Measurements from ENCODE around the gene NDUFS2. TPM values are rescaled to one million over a fixed set of nuclear protein-coding genes. Genes with fewer than 3 reads are reported as not detected.

NDUFS2 gene
- total RNA-seq, 2 donors from 2014 or later: 83.5 to 100.0 TPM

DNA sequence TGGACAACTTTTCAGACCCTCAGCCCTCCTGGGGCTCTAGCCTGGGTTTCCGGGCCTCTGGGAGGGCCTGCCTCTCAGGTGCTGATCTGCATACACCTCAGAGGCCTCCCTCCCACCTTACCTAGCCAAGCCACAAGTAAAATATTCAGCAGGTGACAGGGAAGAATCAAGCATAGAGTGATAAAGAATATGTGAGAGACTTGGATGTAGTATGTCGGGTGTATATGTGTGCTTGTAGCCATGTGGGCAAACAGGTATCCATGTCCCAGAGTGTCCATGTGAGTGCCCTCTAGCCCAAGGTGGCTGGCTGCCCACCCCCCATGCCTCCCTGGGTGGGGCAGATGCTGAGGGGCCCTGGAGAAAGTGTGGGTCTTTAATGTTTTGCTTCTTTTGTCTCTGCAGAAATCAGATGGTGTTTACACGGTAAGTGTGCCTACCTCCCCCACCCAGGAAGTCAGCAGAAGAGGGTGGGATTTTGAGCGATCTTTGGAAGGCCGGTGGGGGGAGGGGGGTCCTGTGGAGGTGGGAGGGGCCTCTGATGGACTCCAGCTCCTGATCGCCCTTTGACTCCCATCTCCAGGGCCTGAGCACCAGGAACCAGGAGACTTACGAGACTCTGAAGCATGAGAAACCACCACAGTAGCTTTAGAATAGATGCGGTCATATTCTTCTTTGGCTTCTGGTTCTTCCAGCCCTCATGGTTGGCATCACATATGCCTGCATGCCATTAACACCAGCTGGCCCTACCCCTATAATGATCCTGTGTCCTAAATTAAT is 16.3 kb downstream of the NDUFS2 start:
- no peak for DNase-seq
- H3K4me1 Mint-ChIP-seq: peaks cover 53% of the 10 kb centered on the region
- Histone ChIP-seq H3K9me3 (ENCODE audit: control insufficient read depth, low read length) (no peaks in the 10 kb centered on the region), H3K36me3 (ENCODE audit: control insufficient read depth, insufficient read depth, low read length) (peaks cover 15% of the 10 kb centered on the region), H3K4me3 (ENCODE audit: low read length) (no peak overlapping the region), H3K27ac (ENCODE audit: low read depth, low read length) (no peak overlapping the region), H3K27me3 (ENCODE audit: control insufficient read depth, insufficient read depth, low read length, poor library complexity, severe bottlenecking) (no peaks in the 10 kb centered on the region), H3K4me1 (ENCODE audit: control insufficient read depth, insufficient read depth, low read length) (peaks cover 5% of the 10 kb centered on the region), H3K9ac (ENCODE audit: extremely low read depth, low read length, poor library complexity, severe bottlenecking) (no peak overlapping the region)
- no peaks in the 10 kb centered on the region for H3K27me3 Mint-ChIP-seq (ENCODE audit: insufficient read depth)
- H3K27ac Mint-ChIP-seq: peak overlapping the region; percentile 66
- 79 to 100% methylated on average over 1 to 8 of the region's 8 CpGs for WGBS, 2 experiments (ENCODE audit: insufficient coverage in 1 of 2, insufficient read length in 1 of 2)
- H3K36me3 Mint-ChIP-seq (ENCODE audit: low read depth): peaks cover 28% of the 10 kb centered on the region
- no peaks in the 10 kb centered on the region for H3K9me3 Mint-ChIP-seq
- TF ChIP-seq, protein P1, sequence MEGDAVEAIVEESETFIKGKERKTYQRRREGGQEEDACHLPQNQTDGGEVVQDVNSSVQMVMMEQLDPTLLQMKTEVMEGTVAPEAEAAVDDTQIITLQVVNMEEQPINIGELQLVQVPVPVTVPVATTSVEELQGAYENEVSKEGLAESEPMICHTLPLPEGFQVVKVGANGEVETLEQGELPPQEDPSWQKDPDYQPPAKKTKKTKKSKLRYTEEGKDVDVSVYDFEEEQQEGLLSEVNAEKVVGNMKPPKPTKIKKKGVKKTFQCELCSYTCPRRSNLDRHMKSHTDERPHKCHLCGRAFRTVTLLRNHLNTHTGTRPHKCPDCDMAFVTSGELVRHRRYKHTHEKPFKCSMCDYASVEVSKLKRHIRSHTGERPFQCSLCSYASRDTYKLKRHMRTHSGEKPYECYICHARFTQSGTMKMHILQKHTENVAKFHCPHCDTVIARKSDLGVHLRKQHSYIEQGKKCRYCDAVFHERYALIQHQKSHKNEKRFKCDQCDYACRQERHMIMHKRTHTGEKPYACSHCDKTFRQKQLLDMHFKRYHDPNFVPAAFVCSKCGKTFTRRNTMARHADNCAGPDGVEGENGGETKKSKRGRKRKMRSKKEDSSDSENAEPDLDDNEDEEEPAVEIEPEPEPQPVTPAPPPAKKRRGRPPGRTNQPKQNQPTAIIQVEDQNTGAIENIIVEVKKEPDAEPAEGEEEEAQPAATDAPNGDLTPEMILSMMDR (conservative IDR thresholded peaks at IDR 0.05): no peak
- no peak overlapping the region for H3K4me3 Mint-ChIP-seq

DNA sequence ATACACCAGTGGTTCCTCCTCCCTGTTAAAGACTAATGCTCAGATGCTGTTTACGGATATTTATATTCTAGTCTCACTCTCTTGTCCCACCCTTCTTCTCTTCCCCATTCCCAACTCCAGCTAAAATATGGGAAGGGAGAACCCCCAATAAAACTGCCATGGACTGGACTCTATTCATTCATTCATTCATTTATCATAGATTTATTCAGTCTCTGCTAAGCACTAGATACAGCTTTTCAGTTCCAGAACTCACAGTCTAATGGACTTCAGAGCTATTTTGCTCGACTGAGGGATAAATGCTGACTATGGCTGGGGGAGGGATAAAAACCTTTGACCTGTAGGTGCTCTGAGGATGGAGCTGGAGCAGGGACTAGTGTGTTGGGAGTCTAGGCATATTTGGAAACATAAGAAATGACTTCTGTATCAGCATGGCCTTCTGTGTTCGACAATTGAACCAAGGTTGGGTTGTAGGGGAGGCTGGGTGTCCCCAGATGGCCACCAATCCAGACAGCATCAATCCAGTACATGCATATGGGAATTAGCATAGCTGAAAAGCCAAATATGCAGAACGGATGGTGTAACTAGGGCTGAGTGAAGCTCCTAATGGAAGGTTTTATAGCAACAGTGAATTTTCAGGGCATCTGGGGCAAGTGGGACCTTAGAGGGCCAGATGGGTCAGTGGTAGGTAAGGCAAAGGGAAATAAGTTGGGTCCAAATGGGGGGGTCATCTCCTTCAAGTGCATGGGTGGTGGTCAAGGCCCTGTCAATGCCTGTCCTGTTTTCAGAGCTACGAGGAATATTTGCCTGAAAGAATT is 17.1 kb downstream of the NDUFS2 start:
- no peak overlapping the region for H3K27ac ChIP-seq (ENCODE audit: low read depth, low read length)
- no peaks in the 10 kb centered on the region for H3K27me3 ChIP-seq (ENCODE audit: control insufficient read depth, insufficient read depth, low read length, poor library complexity, severe bottlenecking)
- Mint-ChIP-seq H3K36me3 (ENCODE audit: low read depth) (peaks cover 20% of the 10 kb centered on the region), H3K9me3 (no peaks in the 10 kb centered on the region), H3K27ac (no peak overlapping the region), H3K4me3 (no peak overlapping the region), H3K27me3 (ENCODE audit: insufficient read depth) (no peaks in the 10 kb centered on the region), H3K4me1 (peaks cover 60% of the 10 kb centered on the region)
- H3K36me3 ChIP-seq (ENCODE audit: control insufficient read depth, insufficient read depth, low read length): peaks cover 7% of the 10 kb centered on the region
- DNase-seq: no peak
- H3K4me3 ChIP-seq (ENCODE audit: low read length): no peak overlapping the region
- H3K4me1 ChIP-seq (ENCODE audit: control insufficient read depth, insufficient read depth, low read length): peaks cover 8% of the 10 kb centered on the region
- 94 to 95% methylated on average over 4 to 5 of the region's 5 CpGs for WGBS, 2 experiments (ENCODE audit: insufficient coverage in 1 of 2, insufficient read length in 1 of 2)
- TF ChIP-seq, protein P1 (conservative IDR thresholded peaks at IDR 0.05): no peak
- no peak overlapping the region for H3K9ac ChIP-seq (ENCODE audit: extremely low read depth, low read length, poor library complexity, severe bottlenecking)
- no peaks in the 10 kb centered on the region for H3K9me3 ChIP-seq (ENCODE audit: control insufficient read depth, low read length)

DNA sequence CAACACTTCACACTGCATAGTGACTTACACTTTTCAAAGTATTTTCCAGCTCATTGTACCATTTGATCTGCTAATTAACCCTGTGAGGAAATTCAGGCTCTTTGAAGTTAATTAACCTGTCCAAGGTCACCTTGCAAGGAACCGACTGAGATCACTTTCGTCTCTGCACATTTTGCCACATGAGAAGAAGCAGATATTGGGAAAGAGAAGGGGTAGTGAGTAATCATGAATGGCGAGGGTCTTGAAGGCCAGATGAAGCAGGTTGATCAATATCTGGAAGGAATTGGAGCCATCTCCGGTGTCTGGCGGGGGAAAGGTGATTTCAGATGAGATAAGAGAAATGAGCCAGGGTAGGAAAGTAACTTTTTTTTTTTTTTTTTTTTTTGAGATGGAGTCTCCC is 17.8 kb downstream of the NDUFS2 start:
- no peak overlapping the region for H3K9ac ChIP-seq (ENCODE audit: extremely low read depth, low read length, poor library complexity, severe bottlenecking)
- H3K36me3 Mint-ChIP-seq (ENCODE audit: low read depth): peaks cover 15% of the 10 kb centered on the region
- H3K4me3 ChIP-seq (ENCODE audit: low read length): no peak overlapping the region
- TF ChIP-seq, protein P1 (conservative IDR thresholded peaks at IDR 0.05): no peak
- H3K36me3 ChIP-seq (ENCODE audit: control insufficient read depth, insufficient read depth, low read length): peaks cover 4% of the 10 kb centered on the region
- no peaks in the 10 kb centered on the region for H3K9me3 Mint-ChIP-seq
- no peak for DNase-seq
- 95 to 98% methylated on average over 4 to 5 of the region's 5 CpGs for WGBS, 2 experiments (ENCODE audit: insufficient coverage in 1 of 2, insufficient read length in 1 of 2)
- H3K27ac Mint-ChIP-seq: no peak overlapping the region
- H3K27ac ChIP-seq (ENCODE audit: low read depth, low read length): no peak overlapping the region
- H3K4me1 Mint-ChIP-seq: peaks cover 64% of the 10 kb centered on the region
- no peaks in the 10 kb centered on the region for H3K9me3 ChIP-seq (ENCODE audit: control insufficient read depth, low read length)
- no peaks in the 10 kb centered on the region for H3K27me3 ChIP-seq (ENCODE audit: control insufficient read depth, insufficient read depth, low read length, poor library complexity, severe bottlenecking)
- H3K4me3 Mint-ChIP-seq: no peak overlapping the region
- H3K27me3 Mint-ChIP-seq (ENCODE audit: insufficient read depth): no peaks in the 10 kb centered on the region
- H3K4me1 ChIP-seq (ENCODE audit: control insufficient read depth, insufficient read depth, low read length): peaks cover 8% of the 10 kb centered on the region
